ENCODE measurements around the gene SRD5A2.

The SRD5A2 gene

DNA sequence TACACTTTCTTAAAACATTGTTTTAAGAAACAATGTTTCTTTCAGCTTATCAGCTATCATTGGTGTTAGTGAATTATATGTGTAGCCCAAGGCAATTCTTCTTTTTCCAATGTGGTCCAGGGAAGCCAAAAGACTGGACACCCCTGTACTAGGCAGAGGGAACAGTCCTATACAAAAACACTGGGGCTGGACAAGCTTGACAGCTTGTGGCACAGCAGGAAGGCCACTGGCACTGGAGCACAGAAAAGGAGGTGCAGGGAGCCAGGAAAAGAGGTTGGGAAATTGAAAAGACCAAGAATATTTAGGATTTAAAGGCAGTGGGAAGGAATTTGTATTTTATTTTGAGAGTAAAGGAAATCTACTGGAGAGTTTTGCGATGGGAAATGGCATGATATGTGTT is 47.7 kb downstream of the SRD5A2 start:
- no peak for DNase-seq (ENCODE audit: low spot score)

DNA sequence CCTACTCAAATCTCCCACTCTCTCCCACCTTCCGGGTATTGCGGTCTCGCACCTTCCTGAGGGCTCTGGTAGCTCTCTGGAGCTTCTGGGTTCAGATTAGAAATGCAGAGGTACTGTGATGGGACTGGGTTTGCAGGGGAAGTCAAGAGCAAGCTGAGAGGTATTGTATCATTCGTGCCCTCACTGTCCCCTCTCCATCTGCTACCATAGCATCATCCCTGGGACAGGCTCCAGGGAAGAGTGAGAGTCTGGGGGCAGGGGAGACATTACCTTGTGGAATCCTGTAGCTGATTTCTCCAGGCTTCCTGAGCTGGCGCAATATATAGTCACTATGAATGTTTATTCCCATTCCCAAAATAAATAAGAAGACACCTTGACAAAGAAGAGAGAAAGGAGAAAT is 49.6 kb downstream of the SRD5A2 start:
- no peak for DNase-seq (ENCODE audit: low spot score)

DNA sequence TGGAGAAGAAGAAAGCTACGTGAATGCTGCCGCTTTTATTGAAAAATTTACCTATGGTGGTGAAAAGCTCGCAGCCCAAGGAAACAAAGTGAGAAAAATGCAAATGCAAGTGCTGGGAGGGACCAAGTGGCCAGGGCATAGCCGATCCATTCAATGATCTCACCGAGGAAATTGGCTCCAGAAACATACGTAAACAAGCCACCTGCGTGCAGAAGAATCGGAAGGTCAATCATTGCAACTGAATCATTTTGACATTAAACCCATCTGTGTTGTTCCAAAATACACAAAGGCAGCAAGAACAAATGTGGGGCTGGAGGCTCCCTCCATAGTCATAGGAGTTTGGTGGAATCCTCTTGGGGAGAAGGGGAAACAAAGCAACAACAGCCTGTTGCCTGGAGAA is 51.5 kb downstream of the SRD5A2 start:
- no peak for DNase-seq (ENCODE audit: low spot score)

DNA sequence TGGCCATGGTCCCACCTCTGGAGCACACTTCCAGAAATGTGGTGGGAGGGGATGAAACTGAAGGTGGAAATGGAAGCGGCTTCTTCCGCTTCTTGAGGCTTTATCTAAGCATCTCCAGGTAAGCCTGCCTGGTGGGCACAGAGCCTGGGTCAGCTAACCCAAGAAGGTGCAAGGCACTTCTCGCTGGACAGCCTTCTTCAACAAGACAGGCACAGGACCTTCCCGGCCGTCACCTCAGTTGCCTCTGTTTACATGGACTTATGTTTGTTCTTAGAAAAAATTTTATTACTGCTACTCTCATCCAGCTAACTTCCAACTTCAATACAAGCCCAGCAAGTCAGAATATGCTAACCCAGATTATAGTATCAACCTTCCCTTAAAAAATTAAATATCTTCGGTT is 51.9 kb downstream of the SRD5A2 start:
- no peak for DNase-seq (ENCODE audit: low spot score)

DNA sequence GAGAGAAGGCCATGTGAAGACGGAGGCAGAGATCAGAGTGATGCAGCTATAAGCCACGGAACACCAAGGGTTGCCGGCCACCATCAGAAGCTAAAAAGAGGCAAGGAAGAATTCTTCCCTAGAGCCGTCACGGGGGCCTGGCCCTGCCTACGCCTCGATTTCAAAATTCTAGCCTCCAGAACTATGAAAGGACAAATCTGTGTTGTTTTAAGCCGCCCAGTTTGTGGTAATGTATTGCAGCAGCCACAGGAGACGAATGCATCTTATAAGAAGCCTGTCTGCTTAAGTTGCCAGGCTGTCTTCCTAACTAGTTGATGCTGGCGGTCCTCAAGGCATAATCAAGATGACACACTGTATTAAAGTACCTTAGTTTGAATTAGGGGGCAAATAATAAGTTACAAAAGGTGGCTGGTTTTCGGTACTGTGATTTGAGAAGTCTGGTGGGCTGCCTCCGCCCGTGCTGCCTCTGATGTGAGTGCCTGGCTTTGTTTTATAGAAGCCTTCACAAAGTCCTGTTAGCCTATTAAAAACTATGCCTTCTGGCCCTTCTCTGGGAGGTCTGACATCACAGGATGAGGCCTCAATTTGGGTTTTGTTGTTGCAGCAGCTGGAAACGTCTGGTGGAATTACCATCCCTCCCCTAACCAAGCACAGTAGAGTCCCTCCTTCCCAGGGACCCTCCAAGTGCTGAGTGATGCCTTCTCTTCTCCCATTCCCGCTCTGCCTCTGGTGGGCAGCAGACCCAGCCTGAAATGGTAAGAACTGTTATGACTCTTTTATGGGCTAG is 53.6 kb downstream of the SRD5A2 start:
- DNase-seq (ENCODE audit: low spot score): no peak

DNA sequence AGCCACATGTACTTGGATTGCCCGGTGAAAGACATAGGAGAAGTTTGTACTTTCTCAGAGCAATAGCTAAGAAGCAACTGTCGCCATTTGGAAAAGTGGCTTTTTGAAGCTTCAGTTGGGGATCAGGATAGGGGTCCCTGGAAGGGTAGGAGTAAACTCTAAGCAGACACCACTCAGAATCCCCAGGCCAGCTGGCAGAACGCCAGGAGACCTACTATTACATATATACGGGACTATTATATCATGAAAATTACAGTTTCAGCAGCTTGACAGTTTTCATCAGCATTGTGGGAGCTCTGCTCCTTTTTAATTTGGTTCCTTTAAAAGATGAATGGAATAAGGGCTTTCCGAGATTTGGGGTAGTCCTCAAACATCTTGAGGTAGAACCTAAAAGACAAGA is 54.9 kb downstream of the SRD5A2 start:
- DNase-seq (ENCODE audit: low spot score): no peak

DNA sequence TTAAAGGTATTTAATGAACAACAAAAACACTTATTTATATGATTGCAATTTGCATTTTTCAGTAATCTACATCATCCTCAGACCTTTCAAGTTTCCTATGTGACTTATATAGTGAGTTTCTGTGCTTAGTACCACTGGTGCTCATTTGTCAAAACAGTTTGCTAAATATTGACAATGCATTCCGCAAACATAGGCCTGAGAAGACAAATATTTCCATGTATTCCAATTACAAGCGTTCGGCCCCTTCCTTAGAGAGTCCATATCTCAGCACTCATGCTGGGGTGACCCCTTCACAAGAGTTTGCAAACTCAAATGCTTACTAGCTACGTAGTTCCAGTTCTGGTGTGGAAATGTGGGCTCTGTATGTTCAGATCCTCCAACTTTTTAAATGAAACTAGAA is 56.1 kb downstream of the SRD5A2 start:
- no peak for DNase-seq (ENCODE audit: low spot score)

DNA sequence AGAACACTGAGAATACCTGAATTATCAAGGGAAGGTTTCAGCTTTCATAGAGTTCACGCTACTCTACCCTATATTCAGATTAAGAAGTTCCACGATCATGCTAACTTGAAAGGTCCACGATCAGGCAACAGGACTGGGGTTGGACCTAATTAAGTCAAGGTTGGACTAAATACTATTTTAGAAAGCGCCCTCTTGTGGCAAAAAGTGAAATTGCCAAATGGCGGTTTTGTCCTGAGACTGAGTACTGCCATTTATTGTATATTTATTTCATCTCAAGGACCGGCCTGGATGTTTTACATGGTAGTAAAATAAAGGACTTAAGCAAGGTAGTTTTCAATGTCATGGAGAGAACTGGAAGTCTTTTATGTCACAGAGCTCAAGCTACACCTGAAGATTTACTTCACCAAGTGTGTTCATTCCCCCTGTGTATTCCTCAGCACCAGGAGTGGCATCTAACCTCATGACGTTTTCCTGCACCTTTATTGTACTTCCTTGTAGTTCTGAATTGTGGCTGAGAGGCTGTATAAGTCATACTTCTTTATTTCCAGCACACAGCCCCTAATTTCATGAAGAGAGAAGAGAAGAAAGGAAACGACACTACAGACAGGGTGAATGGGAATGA is 56.8 kb downstream of the SRD5A2 start:
- peak; percentile 59 for DNase-seq (ENCODE audit: low spot score)

DNA sequence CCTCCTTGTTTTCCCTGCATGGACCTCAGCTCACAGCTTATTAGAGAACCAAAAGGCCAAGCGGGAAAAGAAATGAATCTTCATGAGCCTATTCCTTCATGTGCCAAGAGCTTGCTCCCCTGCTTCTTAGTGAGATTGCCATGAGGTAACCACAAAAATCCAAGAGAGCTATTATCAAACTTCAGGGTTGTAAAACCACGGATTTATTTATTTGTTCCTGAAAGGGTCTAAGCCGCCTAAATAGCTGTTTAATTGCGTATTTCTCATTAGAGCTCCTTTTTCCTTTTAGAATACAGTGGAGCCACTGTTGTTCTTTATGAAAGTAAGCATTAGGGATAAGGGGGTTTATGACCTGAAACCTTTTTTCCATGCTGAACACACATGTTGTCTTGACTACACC is 58.0 kb downstream of the SRD5A2 start:
- DNase-seq (ENCODE audit: low spot score): no peak

DNA sequence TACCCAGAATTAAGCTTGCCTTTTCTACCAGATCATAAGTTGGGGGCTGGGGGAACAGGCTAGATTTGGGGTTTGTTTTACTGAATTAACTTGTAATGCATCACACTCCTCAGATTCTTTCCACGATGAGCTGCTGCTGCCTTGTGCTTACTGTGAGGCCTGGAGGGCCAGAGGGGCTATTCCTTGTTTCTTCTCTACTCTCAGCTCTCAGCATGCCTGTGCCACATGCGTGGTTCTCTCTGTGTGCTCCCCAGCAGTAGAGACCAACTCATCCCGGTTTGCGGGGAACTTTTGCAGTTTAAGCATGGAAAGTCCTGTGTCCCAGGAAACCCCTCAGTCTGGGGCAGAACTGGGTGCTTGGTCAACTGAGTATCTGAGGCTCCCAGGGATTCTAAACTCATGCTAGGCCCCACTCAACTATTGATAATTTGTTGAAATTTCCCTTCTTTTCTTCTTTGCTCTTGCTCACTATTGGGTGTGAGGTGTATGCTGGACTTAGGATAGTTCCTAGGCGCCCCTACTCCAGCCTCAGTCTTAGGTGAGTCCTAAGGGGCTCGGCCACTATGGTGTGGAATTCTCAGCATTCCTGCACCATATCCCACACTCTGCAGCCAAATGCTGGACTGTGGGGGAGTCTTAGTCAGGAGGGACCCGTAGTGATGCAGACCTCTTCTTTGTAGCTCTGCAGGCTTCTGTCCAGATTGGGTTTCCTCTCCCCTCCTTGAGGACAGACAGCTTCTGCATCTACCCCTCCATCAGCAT is 63.1 kb downstream of the SRD5A2 start:
- no peak for DNase-seq (ENCODE audit: low spot score)

DNA sequence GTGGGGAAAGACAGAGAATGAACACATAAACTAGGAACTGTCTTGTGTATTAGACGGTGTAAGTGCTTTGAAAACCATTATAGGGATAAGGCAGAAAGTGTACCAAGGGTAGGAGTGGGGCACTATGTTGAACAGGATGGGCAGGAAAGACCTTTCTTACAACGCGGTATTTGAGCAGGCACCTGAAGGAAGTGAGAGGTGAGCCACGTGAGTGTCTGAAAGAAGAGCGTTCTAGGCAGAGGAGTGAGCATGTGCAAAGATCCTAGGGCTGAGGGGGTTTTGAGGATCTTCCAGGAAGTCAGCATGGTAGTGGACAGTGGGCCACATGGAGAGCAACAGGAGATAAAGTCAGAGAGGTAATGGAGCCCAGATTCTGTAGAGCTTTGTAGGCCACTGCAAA is 65.2 kb downstream of the SRD5A2 start:
- no peak for DNase-seq (ENCODE audit: low spot score)

DNA sequence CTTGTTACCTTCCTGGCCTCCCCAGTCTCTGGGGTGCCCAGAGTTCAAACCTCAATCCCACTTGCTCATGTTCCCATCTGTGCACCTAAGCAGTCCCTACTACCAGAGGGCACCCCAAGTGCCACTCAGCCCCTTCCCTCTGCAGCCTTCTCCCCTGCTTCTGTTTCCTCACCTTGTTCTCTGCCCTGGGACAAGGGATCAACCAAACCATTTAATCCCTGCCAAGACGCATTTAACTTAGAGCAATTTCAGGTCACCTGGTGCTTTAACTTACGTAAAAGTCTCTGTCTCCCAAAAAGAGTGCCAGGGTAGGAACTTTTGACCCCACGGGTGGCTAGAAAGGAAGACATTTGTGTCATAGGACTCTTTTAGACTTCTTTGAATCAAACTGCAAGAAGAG is 67.2 kb downstream of the SRD5A2 start:
- DNase-seq (ENCODE audit: low spot score): no peak

DNA sequence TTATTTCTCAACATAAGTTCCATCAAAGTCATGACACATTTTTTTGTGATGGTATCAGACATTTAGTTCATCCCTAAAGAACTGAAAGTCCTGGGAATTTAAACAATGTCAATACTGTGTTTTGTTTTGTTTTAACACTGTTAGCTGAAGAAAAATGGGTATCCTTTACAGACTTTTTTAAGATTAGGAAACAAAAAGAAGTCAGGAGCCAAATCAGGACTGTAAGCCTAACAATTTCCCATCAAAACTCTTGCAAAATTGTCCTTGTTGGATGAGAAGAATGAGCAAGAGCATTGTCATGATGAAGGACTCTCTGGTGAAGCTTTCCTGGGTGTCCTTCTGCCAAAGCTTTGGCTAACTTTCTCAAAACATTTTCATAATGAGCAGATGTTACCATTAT is 69.4 kb downstream of the SRD5A2 start:
- no peak for DNase-seq (ENCODE audit: low spot score)

DNA sequence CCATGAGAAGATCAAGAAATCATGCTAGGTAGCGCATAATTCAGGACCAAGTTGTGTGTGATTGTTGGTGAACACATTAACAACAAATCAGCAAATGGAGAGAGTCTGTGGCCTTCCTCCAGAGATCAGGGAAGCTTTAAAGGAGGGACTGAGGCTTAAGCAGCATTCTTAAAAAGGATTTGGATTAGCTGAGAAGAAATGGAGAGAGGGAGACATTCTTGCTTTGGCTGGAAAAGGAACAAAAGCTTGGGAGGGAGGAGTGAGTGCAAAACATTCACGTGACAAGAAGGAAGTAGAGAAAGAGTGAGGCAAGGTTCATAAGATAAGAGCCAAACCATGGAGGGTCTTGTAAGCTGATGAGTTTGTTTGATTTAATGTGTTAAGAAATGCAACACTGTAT is 75.6 kb downstream of the SRD5A2 start:
- DNase-seq (ENCODE audit: low spot score): no peak

DNA sequence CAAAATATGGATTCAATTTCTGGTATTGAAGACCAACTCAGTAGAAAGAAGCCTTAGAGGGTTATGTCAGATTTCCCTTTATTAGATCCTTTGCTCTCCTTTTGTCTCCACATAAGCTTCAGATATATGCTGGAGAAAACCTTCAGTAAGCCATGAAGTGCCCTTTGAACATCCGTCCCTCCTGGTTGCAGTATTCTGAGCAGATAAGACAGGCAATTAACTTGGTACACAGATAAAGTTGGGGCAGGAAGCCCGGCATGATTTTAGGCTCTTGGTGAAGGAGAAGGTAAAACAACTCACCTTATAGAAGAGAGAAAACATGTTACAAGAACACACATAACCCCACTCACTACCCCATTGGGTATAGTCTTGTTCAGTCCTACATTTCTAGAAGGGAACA is 76.4 kb downstream of the SRD5A2 start:
- no peak for DNase-seq (ENCODE audit: low spot score)

DNA sequence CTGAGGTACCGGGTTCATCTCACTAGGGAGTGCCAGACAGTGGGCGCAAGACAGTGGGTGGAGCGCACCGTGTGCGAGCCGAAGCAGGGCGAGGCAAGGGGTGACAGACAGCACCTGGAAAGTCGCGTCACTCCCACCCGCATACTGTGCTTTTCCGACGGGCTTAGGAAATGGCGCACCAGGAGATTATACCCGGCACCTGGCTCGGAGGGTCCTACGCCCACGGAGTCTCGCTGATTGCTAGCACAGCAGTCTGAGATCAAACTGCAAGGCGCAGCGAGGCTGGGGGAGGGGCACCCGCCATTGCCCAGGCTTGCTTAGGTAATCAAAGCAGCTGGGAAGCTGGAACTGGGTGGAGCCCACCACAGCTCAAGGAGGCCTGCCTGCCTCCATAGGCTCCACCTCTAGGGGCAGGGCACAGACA is 84.3 kb downstream of the SRD5A2 start:
- DNase-seq (ENCODE audit: low spot score): peak; percentile 67

DNA sequence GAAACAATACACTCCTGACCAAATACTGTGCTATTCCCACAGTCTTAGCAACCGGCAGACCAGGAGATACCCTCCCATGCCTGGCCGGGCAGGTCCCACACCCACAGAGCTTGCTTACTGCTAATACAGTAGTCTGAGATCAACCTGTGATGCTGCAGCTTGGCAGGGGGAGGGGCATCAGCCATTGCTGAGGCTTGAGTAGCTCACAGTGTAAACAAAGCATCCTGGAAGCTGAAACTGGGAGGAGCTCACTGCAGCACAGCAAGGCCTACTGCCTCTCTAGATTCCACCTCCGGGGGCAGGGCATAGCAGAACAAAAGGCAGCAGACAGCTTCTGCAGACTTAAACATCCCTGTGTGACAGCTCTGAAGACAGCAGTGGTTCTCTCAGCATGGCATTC is 91.4 kb downstream of the SRD5A2 start:
- DNase-seq (ENCODE audit: low spot score): peak; percentile 8

DNA sequence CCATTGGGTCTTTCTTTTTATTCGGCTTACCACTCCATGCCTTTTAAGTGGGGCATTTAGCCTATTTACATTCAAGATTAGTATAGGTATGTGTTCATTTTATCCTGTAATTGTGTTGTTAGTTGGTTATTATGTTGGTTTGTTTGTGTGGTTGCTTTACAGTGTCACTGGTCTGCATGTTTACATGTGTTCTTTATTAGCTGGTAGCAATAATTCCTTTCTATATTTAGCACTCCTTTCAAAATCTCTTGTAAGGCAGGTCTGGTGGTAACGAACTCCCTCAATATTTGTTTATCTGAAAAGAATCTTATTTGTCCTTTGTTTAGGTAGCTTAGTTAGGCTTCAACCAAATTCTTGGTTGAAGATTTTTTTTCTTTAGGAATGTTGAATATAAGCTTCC is 97.5 kb downstream of the SRD5A2 start:
- no peak for DNase-seq (ENCODE audit: low spot score)

DNA sequence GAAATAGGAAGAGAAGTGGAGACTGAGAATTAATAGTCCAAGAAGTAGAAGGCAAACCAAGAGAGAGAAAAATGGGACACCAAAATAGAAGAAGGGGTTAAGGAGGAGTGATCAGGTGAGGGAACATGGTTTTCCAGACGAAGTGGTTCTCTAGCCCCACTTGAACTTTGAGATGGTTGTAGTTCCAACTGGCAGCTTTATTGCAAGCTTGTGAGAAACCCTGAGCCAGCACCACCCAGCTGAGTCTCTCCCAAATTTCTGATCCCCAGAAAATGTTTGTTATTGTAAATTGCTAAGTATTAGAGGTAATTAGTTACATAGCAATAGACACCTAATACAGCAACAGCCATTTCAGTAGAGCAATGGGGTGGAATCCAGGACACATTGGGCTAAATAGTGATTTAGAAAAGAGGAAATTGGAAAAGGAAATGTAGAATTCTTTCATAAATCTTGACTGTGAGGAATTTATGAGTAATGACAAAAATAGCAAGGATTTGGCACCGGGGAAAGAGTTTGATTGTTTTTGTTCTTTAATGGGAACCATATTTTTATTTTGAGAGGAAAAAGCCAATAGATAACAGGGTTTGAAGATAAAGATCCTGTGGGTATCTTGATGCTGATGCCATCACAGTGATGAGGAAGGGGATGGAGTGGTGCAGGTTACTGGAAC is 104.1 kb downstream of the SRD5A2 start:
- DNase-seq (ENCODE audit: low spot score): no peak

DNA sequence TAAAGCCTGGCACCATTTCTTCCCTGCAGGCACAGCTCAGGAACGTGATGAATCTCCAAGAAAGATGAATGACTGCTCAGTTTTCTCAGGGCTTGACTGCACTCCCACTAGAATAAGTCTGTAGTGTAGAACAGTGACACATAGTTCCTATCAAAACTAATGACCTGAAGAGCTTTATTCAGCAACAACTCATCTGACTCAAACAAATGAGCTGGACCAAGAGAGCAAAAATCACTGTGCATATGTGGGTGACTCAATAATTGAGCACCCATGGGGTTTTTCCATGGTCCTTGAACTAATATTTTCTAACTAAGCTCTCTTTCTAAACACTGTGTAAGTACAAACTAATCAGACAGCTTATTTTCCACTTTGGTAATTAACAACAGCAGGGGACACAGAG is 105.0 kb downstream of the SRD5A2 start:
- DNase-seq (ENCODE audit: low spot score): no peak

DNA sequence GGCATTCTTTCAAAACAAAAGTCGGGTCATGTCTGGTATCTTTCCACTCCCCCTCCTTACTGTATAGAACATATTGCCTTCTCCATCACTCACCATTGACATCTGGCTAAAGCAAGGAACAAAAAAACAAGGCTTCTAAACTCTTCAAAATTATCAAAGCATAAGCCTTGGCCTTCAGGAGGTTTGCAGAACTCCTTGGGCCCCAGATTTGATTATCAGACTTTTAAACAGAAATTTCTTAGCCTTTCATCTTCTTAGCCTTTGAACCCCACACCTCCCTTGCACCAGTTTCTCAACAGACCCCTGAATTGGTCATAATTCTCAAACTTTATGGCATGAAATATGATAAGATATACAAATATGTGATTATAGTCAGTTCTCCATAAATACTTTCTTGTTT is 106.4 kb downstream of the SRD5A2 start:
- DNase-seq (ENCODE audit: low spot score): no peak

Measured in SW480 (cell line).